GOT3 (cell line): ENCODE data around the gene ELMO1.

Source experiments
- DNase-seq: peaks from one replicate; lab custom pipeline; 2025; ENCODE audit warnings: mixed read lengths; lab: John Stamatoyannopoulos, UW

ELMO1 gene

DNA sequence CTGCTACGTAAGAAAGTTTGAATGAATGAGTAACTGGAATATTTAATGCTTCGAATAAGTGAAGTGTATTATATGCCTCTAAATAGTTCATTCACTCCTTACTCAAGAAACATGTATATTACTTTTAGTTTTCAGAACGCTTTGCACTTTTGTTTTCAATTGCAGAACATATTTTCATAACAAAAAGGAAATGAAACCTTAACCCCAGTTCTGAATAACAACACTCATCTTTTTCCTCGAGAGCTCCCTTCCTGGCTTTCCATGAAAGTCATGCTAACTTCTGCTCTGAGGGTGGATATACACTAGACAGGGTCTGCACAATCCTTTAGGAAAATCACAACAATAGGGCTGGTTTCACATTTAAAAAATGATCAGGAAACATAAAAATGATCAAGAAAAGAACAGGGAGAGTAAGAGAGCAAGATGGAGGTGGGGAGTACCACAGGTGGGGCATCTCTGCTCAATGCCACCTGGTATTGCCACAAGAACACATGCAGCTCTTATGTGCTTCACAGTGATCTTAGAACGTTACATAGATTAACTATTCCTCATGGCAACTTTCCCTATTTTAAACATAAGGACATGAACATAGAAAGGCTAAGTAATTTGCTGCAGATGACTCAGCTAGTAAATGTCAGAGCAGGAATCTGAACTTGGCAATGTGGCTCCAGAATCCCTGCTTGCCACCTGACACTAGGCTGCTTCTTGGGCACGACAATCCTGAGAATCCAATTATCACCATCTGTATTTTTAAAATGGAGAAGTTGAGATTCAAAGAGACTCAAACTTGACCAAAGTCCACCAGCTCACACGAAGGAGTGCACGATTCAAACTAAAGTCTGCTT is 504.9 kb downstream of the ELMO1 start:
- no peak for DNase-seq

DNA sequence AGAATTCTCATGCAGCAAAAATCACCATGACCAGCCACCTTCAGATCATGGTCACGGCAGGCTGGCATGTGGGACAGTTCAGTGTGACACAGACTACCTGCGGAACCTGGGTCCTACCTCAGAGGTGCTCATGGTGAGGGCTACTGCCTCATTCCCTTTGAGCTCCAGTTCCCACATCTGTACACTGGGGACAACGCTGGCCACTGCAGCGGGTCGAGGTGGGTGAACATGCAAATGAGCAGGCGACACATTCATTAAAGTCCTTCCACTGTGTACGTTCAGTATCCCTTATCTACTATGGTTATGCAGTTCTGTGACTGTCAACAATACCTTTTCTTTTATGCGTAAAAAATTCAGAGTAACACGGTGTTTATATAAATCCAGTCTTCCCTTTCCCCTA is 505.7 kb downstream of the ELMO1 start:
- no peak for DNase-seq

DNA sequence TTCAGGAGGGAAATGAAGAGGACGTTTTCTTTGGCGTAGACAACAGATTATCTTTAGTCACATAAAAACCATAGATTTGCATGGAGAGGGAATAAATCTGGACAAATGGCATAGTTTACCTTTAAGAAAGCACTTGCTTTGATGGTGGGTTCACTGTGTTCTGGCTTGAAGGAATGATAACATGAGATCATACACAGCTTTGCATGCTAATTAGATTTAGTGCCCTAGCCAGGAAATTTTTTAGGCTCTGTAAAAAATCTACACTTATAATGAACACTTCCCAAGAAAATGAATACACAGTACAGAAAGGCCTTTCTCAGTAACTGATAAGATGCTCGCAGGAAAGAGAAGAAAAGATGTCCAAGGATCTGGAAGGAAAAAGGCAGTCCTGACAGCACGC is 506.1 kb downstream of the ELMO1 start:
- no peak for DNase-seq

DNA sequence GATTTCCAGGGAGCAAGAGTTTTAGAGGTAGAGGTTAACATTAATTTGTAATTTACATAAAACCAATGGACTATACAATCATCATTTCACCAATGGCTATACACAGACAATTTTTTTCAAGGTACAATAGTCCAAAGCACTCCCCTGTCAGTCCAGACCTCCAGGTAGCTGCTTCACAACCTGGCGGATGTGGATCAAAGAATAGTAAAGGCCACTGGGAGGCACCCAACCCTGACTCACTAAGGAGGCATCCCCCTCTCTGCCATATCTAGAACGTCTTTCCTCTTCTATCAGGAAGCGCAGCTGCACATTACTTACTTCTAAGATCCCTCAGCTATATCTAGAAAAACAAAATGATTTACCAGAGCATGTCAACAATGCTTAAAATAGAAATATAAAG is 506.6 kb downstream of the ELMO1 start:
- DNase-seq: no peak

DNA sequence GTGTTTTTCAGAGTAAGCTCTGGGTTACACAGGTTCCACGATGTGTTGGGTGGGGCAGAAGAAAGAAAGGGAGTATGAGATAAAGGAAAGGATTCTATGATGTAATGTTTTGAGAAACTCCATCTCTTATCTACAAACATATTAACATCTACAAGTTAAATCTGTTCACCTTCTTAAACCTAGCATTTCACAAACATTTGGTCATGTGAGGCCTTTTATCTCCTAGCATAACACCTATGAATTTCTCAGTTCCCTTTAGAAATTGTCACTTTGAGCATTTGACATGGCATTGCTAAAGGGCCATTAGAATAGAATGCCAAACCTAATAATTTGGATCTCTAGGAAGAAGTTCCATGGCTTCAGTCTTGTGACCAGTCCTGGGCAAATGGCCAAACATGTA is 507.3 kb downstream of the ELMO1 start:
- DNase-seq: no peak

DNA sequence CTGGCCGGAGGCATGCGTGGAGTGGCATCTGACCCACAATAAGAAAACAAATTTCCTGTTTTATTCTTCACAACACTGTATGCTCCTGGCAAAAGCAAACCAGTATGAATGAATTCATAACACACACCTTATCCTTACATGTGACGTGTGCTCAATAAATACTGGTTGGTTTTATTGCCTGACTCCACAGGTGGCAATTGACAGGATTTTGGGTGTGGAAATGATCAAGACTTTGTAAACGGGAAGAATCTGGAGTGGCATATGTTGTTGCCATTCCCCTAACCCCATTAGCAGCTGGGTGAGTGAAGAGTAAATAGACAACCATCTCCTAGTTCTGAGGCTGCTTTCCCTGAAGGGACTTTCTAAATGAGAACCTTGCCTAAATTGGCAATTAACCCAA is 508.8 kb downstream of the ELMO1 start:
- DNase-seq: no peak

DNA sequence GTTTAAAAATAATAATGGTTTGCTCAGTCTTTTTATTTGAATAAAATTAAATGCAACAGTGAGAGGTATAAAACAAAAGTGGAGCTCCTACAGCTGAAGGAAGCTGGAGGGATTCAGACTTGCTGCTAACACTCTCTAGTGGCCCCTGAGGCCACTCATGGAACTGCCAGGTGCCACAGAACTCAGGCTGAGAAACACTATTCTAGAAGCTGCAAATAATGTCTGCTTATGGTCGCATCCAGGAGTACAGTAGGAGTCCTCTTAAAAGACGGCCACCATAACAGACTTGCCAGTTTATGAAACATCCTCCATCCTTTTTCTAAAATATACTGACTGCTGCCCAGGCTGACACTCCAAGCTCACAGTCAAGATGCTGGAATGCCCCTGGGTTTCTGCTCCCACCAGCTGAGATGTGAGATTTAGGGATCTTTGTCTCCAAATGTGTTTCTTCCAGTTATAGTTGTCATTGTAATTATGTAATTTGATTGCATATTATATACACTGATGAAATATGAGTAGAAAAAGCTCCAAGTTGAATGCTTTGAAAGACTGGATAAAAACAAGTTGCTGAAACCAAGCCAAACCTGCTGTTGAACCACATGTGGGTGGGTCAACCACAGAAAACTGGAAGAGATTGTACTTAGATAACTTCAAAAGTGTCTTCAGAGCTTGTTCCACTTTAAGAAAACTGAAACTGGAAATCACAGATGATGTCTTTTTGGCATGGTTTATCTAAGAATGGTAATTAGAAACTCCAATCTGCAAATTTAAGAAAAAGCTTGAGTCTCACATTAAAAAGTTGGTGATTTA is 510.7 kb downstream of the ELMO1 start:
- no peak for DNase-seq

DNA sequence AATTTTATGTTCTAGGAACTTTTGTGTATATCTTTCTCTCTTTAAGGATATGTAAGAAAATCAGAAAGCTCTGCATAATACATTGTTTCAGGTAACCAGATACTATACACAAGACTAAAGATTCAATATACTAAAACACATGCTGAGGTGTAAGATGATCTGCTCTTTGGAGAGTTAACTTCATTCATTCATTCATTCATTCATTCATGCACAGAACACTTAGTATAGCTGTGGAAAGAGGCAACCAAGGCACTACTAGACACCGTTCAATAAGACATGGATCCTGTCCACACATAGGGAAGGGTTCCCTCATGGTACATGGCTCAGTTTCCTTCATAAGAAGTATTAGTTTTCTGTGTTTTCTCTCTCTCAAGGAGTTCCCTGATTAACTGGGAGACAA is 516.8 kb downstream of the ELMO1 start:
- no peak for DNase-seq

DNA sequence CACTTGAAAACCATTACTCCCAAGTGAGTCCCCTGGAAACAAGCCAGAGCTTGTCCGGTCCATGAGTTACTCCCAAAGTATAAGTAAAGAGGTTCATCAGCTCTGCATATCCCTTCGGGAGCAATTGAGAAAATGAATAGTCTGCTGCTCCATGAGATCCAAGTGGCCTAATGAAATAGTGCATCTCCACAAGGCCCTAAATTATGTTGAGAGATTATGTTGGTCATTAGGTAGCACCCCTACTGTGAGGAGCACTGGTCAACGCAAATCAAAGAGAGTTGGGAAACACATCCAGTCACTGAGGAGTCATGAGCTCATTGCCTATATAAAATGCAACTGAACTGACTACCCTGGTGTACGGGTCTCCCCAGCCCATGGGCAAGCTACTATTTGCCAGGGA is 518.9 kb downstream of the ELMO1 start:
- no peak for DNase-seq

DNA sequence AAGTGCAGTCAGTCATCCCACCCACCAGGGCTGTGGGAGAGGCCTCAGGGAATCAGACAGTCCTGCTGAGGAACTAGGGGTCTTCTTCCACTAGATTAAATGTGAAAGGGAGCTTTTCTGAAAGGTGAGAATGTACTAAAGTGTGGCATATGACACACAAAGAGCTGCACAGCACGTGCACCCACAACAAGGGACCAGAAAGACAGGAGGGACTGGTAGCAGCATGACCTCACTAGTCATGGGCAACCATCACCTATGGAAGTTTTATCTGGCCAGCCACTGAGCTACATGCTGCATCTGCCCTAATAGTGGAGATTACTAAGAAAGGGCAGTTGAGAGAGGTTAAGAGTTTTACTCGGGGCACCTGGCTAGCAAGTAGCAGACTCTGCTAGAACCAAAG is 519.9 kb downstream of the ELMO1 start:
- no peak for DNase-seq

DNA sequence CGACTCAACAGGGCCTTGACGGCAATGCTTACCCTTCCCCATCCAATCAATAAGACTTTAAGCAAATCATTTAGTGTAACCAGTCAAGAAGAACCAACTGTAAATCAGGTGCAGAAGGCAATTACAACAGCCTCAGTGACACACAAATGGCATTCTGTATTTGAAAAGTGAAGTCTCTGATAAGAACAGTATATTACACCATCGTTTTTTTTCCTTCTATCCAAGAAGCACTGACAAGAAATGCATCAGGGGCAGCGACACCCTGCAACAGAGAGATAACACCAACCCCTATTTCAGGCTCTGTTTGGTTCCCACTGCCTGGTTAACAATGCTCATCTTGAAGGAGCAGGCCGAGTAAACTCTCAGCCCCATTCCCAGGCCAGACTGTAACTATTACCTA is 520.4 kb downstream of the ELMO1 start:
- no peak for DNase-seq

DNA sequence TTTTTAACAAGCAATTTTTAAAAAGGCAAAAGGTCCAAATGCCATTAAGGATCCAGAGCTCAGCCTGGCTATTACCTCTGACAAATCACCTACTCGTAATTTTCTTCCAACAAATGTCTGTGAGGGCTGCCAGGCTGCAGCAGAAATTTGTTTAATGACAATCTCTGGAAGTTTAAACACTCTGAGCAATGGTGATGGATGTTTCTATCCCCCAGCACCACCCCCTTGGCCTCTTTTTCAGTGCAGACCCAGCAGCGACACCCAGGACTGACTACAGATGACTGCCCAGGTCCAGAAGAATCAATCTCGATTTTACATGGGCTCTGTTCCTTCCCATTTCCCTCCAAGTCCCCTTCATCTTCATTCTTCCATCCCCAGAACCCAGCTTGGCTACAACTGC is 523.0 kb downstream of the ELMO1 start:
- no peak for DNase-seq

DNA sequence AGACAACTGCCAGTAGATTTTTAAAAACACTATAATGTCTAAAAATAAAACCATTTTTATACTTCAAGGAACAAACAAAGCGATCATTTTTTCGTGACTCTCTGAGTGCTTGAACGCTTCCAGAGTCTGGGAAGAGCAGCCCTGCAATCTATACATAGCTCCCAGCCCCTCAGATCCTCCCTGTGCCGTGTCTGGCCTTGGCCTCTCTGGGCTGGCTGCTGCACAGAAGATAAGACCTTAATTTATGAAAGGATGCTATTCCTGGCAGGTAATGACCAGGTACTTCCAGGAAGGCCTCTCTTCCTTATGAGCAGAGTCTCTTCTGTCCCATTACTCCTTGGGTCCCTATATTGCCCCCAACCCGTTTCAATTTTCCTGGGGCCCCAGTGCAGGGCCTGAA is 523.5 kb downstream of the ELMO1 start:
- DNase-seq: no peak

DNA sequence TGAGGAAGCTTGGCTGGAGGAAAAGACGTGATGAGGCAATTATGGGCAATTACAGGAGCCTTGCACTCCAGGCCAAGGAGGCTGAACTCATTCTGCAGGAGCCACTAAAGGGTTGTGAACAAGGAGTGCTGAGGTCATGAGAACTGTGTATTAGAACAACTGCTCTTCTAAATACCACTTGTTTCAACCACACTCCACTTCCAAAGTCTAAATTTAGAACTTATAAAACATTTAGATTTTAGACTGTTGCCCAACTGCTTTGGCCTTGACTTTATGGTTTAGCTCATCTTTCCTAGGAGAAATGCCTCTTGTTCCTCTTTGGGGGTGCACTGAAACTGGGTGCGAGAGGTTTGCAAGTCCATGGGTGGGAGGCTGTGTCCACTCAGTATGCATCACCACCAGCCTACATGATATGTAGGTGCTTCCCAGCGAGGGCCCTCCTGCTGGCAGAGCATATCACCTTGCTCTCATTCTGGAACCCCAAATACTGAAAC is 524.7 kb downstream of the ELMO1 start:
- no peak for DNase-seq

DNA sequence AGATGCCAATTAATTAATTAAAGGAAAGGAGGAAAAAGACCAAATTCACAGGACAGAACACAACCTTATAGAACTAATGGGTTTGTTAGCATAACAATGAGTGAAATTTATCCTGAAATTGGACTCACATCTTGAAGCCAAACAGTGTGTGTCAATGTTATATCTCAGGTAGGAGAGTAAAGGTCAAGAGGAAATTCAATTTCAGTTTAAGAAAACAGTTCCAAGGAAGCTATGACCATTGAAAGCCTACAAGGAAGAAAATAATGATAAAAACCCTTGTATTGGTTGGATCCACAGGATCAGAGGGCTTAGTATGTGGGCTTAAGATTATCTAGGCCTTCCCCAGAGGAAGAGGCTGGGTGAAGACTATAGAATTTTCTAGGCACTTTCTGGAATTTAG is 525.5 kb downstream of the ELMO1 start:
- no peak for DNase-seq

DNA sequence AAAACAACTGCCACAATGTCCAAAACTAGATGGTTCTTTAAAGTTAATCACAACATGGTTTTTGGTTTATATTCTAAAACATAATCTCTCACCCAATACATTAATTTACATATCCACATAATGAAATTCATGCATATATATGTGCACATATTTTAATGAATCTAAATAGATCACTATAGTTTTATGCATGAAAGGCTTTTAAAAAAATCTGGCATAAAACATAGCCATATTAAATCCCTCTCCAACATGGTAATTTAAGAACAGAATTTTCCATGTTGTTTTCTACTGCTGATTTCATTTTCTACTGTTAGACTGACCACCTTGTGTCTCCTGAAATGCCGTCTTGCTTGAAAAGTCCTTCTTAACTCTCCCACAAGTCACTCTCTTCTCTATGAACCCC is 528.2 kb downstream of the ELMO1 start:
- no peak for DNase-seq

DNA sequence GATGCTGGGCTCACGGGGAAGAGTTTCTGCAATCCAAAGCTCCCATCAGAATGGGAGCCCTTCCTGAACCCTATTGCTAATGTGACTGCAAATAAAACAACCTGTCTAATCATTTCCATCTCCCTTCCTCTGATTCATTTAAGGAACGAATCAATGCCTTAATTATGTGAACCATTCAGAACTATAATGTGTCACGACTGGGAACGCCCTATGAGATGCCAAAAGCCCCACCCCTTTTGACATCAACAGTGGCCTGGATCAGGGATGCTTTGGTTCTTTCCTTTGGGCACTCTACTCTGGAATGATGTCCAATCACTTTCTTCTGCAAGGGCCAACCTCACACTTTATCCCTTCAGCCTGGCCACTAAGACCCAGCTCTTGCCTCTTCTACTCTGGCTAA is 528.9 kb downstream of the ELMO1 start:
- no peak for DNase-seq

DNA sequence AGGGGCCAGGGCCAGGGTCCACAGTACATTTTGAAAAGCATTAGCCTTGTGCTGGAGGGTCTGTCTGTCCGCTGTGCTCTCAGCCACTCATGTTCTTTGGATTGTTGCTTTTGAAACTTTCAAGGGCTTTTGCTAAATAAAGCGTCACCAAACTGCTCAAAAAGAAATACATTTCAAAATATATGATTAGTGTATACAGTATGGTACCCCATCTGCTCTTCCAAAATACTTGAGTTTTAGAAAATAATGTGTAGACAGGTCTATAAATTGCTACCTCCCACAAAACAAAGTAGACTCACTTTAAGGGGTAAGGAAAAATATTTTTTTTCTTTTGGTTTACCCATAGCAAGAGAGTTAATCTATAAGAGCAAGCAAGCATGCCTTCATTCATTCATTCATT is 530.1 kb downstream of the ELMO1 start:
- DNase-seq: no peak

DNA sequence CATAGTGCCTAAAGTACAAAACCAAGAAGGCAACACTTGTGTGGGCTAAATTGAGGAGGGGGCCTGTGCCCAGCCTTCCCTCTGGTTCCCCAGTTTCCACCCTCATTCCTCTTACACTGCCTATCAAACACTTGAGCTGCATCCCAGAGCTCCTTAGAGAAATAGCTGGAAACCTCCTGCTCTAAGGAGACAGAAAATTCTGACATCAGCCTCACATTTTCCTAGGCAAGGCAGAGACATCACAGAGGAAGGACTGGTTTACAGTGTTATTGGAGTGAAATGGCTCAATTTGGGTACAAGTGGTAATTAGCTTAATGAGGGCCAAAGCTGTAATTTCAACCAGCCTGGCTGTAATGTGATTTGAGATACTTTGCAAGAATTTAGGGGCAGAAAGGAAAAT is 532.0 kb downstream of the ELMO1 start:
- no peak for DNase-seq

DNA sequence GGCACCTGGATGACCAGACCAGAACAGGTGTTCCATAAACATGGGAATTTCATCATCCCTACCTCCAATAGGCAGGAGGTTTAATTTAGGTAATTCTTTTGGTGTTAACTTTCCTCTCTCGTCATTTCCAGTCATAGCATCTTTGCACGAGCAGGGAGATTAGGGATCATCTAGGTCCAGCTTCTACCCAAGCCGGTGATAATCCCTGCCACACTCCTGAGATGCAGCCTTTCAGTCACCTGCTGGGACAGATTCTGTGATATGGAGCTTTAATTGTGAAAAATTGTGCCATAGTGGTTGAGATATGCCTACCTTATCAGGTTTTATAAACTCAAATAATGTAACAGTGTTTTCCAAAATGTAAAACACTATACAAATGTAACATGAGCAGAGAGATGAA is 532.5 kb downstream of the ELMO1 start:
- DNase-seq: no peak

DNA sequence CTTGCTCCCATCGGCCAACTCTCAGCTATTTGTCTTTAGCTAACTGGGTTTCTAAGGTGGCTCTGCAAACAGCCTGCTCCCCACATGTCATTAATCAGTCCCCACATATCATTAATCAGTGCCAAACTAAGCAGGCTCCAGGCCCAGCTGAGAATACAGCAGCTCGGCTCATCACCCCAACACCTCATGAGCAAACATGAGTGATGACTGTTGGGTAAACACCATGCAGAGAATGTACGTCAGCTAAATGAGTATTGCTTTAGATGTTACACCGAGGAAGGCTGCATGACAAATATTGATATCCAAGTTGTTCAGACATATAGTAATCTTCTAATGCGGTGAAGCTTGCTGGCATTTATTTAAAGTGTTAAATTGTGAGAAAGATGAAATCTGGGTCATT is 536.9 kb downstream of the ELMO1 start:
- DNase-seq: no peak

DNA sequence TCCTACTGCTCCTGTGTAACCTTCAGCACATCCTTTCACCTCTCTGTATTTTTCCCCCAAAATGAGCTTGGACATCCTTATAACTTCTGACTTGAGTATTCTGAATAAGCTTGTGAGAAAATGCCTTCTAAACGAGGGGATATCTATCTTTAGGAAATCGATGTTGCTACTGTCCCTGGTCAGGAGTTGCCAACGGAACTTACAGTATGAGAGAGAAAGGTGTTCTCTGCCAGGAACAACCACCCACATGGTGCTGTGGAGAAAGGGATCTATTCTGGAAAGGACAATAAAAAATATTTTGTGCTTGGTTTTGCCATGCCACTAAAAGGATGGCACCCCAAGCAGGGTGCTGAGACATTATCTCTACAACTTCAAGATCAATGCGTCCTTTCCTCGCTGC is 537.8 kb downstream of the ELMO1 start:
- no peak for DNase-seq

DNA sequence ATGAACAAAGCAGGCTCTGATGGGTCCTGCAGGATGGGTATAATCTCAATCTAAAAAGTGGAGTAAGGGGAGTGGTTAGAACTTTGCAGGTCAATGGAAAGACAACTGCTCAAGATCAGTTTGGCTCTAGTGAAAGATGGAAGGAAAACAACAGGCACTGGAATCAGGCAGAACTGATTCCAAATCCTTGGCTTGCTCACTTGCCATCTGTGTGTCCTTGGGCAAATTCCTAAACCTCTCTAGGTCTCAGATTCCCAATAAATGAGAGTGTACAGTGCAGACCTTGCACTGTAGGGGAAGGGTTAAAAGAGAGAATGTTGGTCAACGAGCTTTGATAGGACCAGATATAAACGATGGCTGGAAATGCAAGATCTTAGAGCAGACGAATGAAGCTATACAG is 538.3 kb downstream of the ELMO1 start:
- no peak for DNase-seq
